DOHH2 (cell line): ENCODE measurements around the gene TENT5A.

Experiments used
- EZH2phosphoT487 ChIP-seq: fragments of 200-600 bp; sonication (generic); IDR thresholded peaks from 2 replicates; pipeline ENCODE4 v1.6.1; 2017; ENCODE audit warnings: borderline replicate concordance, mild to moderate bottlenecking, antibody characterized with exemption, low read length, moderate library complexity, mixed read lengths
- TF ChIP-seq, protein P1 (sequence below): fragments of 200-600 bp; sonication (generic); IDR thresholded peaks from one replicate; pipeline ENCODE4 v1.5.1; 2014; ENCODE audit warnings: antibody characterized with exemption, mild to moderate bottlenecking, low read depth, low read length; ENCODE audit not compliant: poor library complexity, severe bottlenecking

- TF ChIP-seq, protein P1, sequence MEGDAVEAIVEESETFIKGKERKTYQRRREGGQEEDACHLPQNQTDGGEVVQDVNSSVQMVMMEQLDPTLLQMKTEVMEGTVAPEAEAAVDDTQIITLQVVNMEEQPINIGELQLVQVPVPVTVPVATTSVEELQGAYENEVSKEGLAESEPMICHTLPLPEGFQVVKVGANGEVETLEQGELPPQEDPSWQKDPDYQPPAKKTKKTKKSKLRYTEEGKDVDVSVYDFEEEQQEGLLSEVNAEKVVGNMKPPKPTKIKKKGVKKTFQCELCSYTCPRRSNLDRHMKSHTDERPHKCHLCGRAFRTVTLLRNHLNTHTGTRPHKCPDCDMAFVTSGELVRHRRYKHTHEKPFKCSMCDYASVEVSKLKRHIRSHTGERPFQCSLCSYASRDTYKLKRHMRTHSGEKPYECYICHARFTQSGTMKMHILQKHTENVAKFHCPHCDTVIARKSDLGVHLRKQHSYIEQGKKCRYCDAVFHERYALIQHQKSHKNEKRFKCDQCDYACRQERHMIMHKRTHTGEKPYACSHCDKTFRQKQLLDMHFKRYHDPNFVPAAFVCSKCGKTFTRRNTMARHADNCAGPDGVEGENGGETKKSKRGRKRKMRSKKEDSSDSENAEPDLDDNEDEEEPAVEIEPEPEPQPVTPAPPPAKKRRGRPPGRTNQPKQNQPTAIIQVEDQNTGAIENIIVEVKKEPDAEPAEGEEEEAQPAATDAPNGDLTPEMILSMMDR: no peak
- TF ChIP-seq EZH2phosphoT487: no peak
Observed at GRCh38 chr6:81739230-81740195, 13.0 kb downstream of the TENT5A start.
